Measurements from ENCODE around the gene IL17RD. TPM values are rescaled to one million over a fixed set of nuclear protein-coding genes. Genes with fewer than 3 reads are reported as not detected.
A peak's percentile ranks its signal among the peaks of the same experiment; 100 is the strongest.

The IL17RD gene
- total and polyA plus RNA-seq, 9 of the 15 experiments (the other 6 are each of a cell fraction or from before 2014, with no cell fraction given): under 0.01 to 0.09 (median 0.04) TPM; not detected in 4

- TF ChIP-seq PBX2 (CRISPR knock-in tag; IDR thresholded peaks at IDR 0.05; ENCODE audit: low read depth) (no peak), PBX2 (tag; conservative IDR thresholded peaks at IDR 0.05; ENCODE audit: low read depth) (peak; percentile 97), TAL1 (IDR thresholded peaks at IDR 0.05) (no peak), XRCC4 (IDR thresholded peaks at IDR 0.05; ENCODE audit: extremely low read depth, insufficient read depth, insufficient read length) (no peak), XRCC3 (IDR thresholded peaks at IDR 0.05) (no peak), USF1 (CRISPR knock-in tag; IDR thresholded peaks at IDR 0.05) (0 out of 2 replicates have a peak, but pooled peaks have one; percentile 26), RAD51 (IDR thresholded peaks at IDR 0.05; ENCODE audit: borderline replicate concordance, low read depth) (peak; percentile 56; the same call in 1 of the 2 replicates), ZBTB1 (CRISPR knock-in tag; IDR thresholded peaks at IDR 0.05; ENCODE audit: borderline replicate concordance, low read depth) (no peak), OTX1 (CRISPR knock-in tag; IDR thresholded peaks at IDR 0.05) (no peak), L3MBTL2 (IDR thresholded peaks at IDR 0.05) (peak; percentile 34; the same call in 1 of the 2 replicates), MNT (conservative IDR thresholded peaks at IDR 0.05) (0 out of 4 replicates have a peak, but pooled peaks of 1 of the 2 experiments have one; percentile 25), BHLHE40 (IDR thresholded peaks at IDR 0.05; ENCODE audit: low read length) (peak; percentile 71; the same call in 1 of the 2 replicates), SOX6 (IDR thresholded peaks at IDR 0.05) (peak; percentile 42; the same call in 1 of the 2 replicates), YBX1 (IDR thresholded peaks at IDR 0.05) (no peak)
These were observed 117.0 kb downstream of the IL17RD start (continued) for GRCh38 chr3:57048052-57048671.

Measured in K562 (cell line).